AG09319 (cell line): Measurements from ENCODE around the gene TBC1D8.
A peak's percentile ranks its signal among the peaks of the same experiment; 100 is the strongest.

Experiments
- DNase-seq: peaks from one replicate; pipeline ENCODE4 v3.0.0-alpha.2; 2010; ENCODE audit warnings: low read depth; ENCODE audit errors: extremely low read depth
- TF ChIP-seq, protein P1 (sequence below): IDR thresholded peaks from 2 replicates; pipeline ENCODE4 v1.5.1; 2011; ENCODE audit warnings: low read depth, mild to moderate bottlenecking, inconsistent platforms, low read length, moderate library complexity

The TBC1D8 gene

DNA sequence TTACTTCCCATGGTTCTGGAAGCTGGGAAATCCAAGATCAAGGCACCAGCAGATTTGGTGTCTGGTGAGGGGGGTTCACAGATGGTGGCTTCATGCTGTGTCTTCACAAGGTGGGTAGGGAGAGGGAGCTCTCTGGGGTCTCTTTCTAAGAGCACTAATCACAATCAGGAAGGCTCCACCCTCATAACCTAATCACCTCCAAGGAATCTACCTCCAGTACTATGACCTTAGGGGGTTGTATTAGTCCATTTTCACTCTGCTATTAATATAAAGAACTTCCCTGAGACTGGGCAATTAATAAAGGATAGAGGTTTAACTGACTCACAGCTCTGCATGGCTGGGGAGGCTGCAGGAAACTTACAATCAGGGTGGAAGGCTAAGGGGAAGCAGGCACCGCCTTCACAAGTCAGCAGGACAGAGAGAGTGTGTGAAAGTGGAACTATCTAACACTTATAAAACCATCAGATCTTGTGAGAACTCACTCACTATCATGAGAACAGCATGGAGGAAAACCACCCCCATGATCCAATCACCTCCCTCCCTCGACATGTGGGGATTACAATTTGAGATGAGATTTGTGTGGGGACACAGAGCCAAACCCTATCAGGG is 17.6 kb downstream of the TBC1D8 start:
- no peak for DNase-seq
- TF ChIP-seq, protein P1, sequence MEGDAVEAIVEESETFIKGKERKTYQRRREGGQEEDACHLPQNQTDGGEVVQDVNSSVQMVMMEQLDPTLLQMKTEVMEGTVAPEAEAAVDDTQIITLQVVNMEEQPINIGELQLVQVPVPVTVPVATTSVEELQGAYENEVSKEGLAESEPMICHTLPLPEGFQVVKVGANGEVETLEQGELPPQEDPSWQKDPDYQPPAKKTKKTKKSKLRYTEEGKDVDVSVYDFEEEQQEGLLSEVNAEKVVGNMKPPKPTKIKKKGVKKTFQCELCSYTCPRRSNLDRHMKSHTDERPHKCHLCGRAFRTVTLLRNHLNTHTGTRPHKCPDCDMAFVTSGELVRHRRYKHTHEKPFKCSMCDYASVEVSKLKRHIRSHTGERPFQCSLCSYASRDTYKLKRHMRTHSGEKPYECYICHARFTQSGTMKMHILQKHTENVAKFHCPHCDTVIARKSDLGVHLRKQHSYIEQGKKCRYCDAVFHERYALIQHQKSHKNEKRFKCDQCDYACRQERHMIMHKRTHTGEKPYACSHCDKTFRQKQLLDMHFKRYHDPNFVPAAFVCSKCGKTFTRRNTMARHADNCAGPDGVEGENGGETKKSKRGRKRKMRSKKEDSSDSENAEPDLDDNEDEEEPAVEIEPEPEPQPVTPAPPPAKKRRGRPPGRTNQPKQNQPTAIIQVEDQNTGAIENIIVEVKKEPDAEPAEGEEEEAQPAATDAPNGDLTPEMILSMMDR, result no peak

DNA sequence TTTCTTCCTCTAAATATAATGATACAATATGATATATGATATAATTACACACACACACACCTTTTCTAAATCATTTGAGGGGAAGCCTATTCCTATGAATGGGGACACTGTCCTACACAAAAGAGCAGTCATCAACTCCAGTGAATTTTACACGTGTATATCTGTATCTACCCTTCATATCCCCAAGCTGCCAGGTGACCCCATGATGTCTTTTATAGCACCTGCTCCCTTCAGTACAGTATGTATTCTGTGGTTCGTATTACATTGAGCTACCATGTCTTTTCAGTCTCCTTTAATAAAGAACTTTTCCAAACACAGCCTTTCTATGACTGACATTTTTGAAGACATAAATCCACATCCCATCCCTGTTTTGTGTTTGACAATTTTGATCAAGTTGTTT is 19.0 kb downstream of the TBC1D8 start:
- DNase-seq, result no peak
- TF ChIP-seq, protein P1, result no peak

DNA sequence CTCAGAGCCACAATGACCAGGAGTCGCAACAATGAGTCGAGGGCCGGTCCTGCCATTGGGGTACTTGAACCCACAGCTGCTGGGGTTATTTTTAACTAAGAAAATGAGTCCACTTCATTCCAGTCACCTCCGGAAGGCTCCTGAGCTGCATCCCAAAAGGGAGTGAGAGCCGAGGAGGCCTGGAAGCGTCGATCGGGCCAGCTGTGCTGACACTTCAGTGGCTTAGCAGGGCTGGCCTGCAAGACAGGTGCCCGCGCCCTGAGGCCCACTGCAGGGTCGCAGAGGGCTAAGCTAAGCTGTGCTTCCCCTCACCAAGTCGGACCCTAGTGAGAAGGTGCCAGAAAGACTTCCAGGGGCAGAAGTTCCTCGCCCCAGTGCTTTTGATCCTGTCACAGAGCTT is 21.1 kb downstream of the TBC1D8 start:
- TF ChIP-seq, protein P1, result no peak
- DNase-seq, result no peak

DNA sequence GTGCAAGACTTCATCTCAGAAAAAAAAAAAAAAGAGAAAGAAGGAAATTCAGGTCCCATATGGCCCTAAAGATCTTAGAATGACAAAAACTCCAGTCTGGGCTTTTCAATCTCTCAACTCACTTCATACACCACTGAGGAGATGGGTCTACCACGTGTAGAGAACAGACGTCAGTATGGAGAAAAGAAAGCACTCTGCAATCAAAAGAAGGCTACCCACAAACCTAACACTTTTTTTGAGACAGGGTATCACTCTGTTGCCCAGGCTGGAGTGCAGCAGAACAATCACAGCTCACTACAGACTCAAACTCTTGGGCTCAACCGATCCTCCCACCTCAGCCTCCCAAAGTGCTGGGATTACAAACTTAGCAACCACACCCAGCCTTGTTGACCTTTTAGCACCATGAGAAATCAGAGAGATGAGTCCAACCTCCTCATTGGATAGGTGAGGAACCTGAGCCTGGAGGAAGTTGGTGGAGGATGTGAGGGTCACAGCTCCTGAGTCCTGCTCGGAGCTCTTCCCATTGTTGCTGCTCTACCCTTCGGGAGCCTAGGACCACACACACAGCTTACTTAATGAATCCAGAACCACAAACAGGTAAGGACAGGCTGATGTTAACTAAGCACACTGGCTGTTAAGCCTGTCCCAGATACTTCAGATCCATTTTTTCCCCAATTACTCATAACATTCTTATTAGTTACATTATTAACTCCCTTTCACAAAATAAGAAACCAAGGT is 23.7 kb downstream of the TBC1D8 start:
- no peak for DNase-seq
- TF ChIP-seq, protein P1, result no peak

DNA sequence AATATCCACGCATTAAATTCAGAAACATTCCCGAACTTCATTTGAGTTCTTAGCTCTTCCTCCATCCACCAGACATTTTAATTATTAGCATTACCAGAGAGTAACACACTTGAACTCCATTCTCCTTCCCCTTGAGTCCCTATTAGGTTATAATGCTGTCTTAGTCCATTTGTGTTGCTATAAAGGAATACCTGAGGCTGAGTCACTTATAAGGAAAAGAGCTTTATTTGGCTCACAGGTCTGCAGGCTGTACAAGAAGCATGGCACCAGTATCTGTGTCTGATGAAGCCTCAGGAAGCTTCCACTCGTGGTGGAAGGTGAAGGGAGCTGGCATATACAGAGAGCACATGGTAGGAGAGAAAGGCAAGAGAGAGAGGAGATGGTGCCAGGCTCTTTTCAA is 25.4 kb downstream of the TBC1D8 start:
- TF ChIP-seq, protein P1, result no peak
- DNase-seq, result no peak

DNA sequence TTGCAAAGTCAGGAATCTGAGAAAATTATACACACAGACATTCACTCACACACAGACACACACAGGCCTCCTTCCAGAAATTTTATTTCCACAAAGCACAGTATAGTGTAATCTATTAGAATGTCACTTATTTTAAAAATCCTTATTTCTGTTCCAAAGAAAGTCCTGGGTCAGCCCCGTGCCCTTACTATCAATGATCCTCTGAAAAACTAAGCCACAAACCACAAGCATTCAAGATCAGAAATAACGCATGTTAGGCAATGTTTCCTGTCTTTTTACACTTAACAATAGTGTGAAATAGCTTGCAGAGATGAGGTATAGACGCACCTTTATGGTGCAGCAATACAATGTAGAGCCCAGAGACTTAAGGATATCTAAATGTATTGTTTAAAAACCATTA is 25.8 kb downstream of the TBC1D8 start:
- TF ChIP-seq, protein P1, result no peak
- DNase-seq, result no peak

DNA sequence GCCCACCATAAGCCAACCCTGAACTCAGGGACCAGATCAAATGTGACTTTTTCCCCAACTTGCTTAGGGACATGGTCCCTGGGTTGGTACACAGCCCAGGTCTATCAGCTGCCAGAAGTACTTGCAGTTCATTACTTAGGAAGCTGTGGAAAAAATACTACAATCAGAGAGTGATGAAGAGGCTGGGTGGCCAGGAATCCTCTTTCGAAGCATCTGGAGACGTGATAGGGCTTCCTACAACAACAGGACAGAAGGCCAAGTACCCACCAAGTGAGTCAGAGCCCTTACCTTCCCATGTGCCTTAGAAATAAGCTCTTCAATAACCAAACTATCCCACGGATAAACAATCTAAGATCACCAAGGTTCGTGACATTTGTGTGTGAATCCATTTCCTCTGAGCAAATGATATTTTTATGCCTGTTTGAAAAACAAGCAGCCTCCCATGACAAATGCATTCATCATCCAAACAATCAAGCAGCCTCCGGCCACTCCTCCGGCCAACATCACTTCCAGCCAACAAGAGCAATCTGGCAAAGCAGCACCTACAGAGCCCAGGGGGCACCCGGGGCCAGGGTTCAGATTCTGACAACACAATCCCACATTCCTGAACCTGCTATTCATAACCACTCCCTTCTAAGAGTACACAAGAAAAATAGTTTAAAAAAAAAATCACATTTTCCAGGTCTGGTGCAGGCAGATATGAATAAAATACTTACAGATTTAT is 26.4 kb downstream of the TBC1D8 start:
- DNase-seq, result peak; percentile 96
- TF ChIP-seq, protein P1, result no peak
